ENCODE data around the gene HOXA4. TPM values are rescaled to one million over a fixed set of nuclear protein-coding genes. Genes with fewer than 3 reads are reported as not detected.

Gene HOXA4
- total and polyA plus RNA-seq, 10 of the 15 experiments (the other 5 are each of a cell fraction or from before 2014, with no cell fraction given), result 0.07 TPM; not detected in 9

DNA sequence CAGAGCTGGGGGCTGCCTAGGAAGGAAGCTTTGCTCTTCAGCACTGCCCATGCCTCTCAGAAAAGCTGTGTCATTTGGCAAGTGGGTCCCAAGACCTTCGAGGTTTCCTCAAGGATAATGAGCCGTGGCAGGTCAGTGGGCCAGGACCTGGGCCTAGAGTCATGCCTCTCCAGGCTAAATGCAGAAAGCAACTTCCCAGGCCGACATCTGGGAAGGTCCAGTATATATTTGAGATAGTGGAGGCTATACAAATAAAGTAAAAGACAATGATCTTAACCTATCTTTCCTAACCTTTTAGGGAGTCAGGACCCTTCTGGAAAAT is 45.9 kb upstream of the HOXA4 start:
- CTCF ChIA-PET, result no interaction called here
- Histone ChIP-seq H3K79me2 (ENCODE audit: control insufficient read depth, insufficient read depth, low read length) (no peaks in the 10 kb centered on the region), H3K9me3 (replicated peaks; ENCODE audit: control insufficient read depth, insufficient read depth, low read length) (no peaks in the 10 kb centered on the region; the same call in 2 of the 3 replicates), H3K27me3 (replicated peaks in 1 of 2; ENCODE audit: control insufficient read depth in 2 of 2, insufficient read depth in 2 of 2, low read length in 1 of 2) (peaks cover 12 to 17% of the 10 kb centered on the region in 2 experiments), H3K27ac (ENCODE audit: control insufficient read depth, insufficient read depth) (no peak overlapping the region), H3K4me1 (ENCODE audit: control insufficient read depth, insufficient read depth, low read length) (no peaks in the 10 kb centered on the region), H3K4me2 (ENCODE audit: control insufficient read depth, insufficient read depth) (no peak overlapping the region), H2AFZ (ENCODE audit: control insufficient read depth, low read depth, low read length) (no peak overlapping the region), H3K36me3 (ENCODE audit: control insufficient read depth in 2 of 2, insufficient read depth in 2 of 2, low read length in 1 of 2) (no peaks in the 10 kb centered on the region), H3K9ac (ENCODE audit: control insufficient read depth, insufficient read depth, low read length) (no peak overlapping the region), H4K20me1 (ENCODE audit: control insufficient read depth, insufficient read depth) (no peaks in the 10 kb centered on the region), H3K4me3 (no peak overlapping the region)
- no TSS peak for BruUV-seq (replicated peaks)
- in situ Hi-C loops (cut with MboI) (no loop called here), intact Hi-C loops (cut with micrococcal nuclease; ENCODE audit: unreplicated experiment) (no loop called here)
- POLR2A ChIA-PET, result no interaction called here
- DNase-seq (ENCODE audit: low read depth, low spot score) (no peak), ATAC-seq (no peak), FAIRE-seq (no peak)
- WGBS (ENCODE audit: insufficient coverage, insufficient replicate concordance, low lambda C conversion rate, missing lambda C conversion rate), result 9% methylated on average over 3 of the region's 3 CpGs
- TF ChIP-seq, protein P1, sequence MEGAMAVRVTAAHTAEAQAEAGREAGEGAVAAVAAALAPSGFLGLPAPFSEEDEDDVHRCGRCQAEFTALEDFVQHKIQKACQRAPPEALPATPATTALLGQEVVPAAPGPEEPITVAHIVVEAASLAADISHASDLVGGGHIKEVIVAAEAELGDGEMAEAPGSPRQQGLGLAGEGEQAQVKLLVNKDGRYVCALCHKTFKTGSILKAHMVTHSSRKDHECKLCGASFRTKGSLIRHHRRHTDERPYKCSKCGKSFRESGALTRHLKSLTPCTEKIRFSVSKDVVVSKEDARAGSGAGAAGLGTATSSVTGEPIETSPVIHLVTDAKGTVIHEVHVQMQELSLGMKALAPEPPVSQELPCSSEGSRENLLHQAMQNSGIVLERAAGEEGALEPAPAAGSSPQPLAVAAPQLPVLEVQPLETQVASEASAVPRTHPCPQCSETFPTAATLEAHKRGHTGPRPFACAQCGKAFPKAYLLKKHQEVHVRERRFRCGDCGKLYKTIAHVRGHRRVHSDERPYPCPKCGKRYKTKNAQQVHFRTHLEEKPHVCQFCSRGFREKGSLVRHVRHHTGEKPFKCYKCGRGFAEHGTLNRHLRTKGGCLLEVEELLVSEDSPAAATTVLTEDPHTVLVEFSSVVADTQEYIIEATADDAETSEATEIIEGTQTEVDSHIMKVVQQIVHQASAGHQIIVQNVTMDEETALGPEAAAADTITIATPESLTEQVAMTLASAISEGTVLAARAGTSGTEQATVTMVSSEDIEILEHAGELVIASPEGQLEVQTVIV (IDR thresholded peaks at IDR 0.05; ENCODE audit: borderline replicate concordance, partially characterized antibody), result no peak
- TF ChIP-seq ZNF622 (IDR thresholded peaks at IDR 0.05) (no peak), TBL1XR1 (IDR thresholded peaks at IDR 0.05; ENCODE audit: low read depth, low read length) (no peak)
- SMC1A ChIA-PET (ENCODE audit: uncharacterized antibody, unreplicated experiment), result no interaction called here
- RAD21 ChIA-PET (ENCODE audit: unreplicated experiment), result no interaction called here

DNA sequence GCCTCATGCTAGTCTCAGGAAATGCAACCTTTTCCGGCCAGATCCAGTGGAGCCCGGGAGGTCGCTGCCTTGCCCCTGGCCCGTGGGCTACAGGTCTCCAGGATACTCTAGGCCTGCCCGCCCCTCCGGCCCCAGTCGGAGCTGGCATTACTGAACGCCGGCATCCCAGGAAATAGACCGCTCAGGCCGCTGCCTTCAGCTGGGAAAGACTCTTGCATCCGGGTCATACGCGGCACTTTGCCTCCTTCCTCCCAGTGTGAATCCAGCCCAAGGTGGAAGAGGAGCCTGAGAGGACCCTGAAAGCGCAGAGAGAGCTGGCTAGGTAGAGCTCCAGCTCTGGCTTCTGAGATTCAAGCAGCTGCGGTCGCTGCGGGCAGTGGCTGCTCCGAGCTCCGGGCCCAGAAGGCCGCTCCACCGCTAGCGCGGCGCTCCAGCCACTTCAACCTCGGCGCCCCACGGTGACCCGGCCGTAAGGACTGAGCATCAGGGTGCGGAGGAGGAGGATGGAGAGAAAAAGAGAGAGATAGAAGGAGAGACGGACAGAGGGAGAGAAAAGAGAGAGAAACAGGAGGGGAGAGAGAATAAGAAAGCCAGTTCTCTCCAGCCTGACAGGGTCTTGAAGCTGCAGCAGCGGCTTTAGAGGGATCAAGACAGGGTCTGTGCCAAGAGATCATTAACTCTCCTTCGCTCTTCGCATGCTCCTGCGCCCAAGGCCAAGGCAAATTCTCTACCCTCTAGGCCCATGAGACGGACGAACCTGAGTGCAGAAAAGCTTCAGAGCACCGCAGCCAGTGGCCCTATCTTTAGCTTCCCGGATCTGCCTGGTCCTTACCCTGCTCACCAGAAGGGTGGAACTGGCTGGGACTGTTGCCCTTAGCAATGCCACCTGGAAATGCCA is 45.3 kb upstream of the HOXA4 start:
- FAIRE-seq (no peak), DNase-seq (ENCODE audit: low read depth, low spot score) (no peak), ATAC-seq (no peak)
- no peaks in the 10 kb centered on the region; the same call in 2 of the 3 replicates for H3K9me3 ChIP-seq (replicated peaks; ENCODE audit: control insufficient read depth, insufficient read depth, low read length)
- H3K4me2 ChIP-seq (ENCODE audit: control insufficient read depth, insufficient read depth), result no peak overlapping the region
- peaks cover 15 to 21% of the 10 kb centered on the region in 2 experiments for H3K27me3 ChIP-seq (replicated peaks in 1 of 2; ENCODE audit: control insufficient read depth in 2 of 2, insufficient read depth in 2 of 2, low read length in 1 of 2)
- no peaks in the 10 kb centered on the region for H3K79me2 ChIP-seq (ENCODE audit: control insufficient read depth, insufficient read depth, low read length)
- no peaks in the 10 kb centered on the region for H4K20me1 ChIP-seq (ENCODE audit: control insufficient read depth, insufficient read depth)
- ChIA-PET RAD21 (ENCODE audit: unreplicated experiment) (no interaction called here), SMC1A (ENCODE audit: uncharacterized antibody, unreplicated experiment) (no interaction called here), CTCF (no interaction called here), POLR2A (no interaction called here)
- H3K4me3 ChIP-seq, result no peak overlapping the region
- H2AFZ ChIP-seq (ENCODE audit: control insufficient read depth, low read depth, low read length), result no peak overlapping the region
- H3K9ac ChIP-seq (ENCODE audit: control insufficient read depth, insufficient read depth, low read length), result no peak overlapping the region
- in situ Hi-C loops (cut with MboI), result no loop called here
- H3K4me1 ChIP-seq (ENCODE audit: control insufficient read depth, insufficient read depth, low read length), result no peaks in the 10 kb centered on the region
- no peaks in the 10 kb centered on the region for H3K36me3 ChIP-seq (ENCODE audit: control insufficient read depth in 2 of 2, insufficient read depth in 2 of 2, low read length in 1 of 2)
- H3K27ac ChIP-seq (ENCODE audit: control insufficient read depth, insufficient read depth), result no peak overlapping the region
- no TSS peak for BruUV-seq (replicated peaks)
- 76% methylated on average over 39 of the region's 40 CpGs for WGBS (ENCODE audit: insufficient coverage, insufficient replicate concordance, low lambda C conversion rate, missing lambda C conversion rate)
- intact Hi-C loops (cut with micrococcal nuclease; ENCODE audit: unreplicated experiment), result no loop called here
- TF ChIP-seq SP1 (IDR thresholded peaks at IDR 0.05; ENCODE audit: low read depth, low read length) (no peak), IKZF2 (IDR thresholded peaks at IDR 0.05) (no peak), NFXL1 (IDR thresholded peaks at IDR 0.05; ENCODE audit: borderline replicate concordance) (no peak), FOS (IDR thresholded peaks at IDR 0.05; ENCODE audit: borderline replicate concordance, extremely low read depth, insufficient read length) (no peak), HCFC1 (IDR thresholded peaks at IDR 0.05; ENCODE audit: low read length) (no peak), RAD51 (IDR thresholded peaks at IDR 0.05) (no peak)
- TF ChIP-seq, protein P2, sequence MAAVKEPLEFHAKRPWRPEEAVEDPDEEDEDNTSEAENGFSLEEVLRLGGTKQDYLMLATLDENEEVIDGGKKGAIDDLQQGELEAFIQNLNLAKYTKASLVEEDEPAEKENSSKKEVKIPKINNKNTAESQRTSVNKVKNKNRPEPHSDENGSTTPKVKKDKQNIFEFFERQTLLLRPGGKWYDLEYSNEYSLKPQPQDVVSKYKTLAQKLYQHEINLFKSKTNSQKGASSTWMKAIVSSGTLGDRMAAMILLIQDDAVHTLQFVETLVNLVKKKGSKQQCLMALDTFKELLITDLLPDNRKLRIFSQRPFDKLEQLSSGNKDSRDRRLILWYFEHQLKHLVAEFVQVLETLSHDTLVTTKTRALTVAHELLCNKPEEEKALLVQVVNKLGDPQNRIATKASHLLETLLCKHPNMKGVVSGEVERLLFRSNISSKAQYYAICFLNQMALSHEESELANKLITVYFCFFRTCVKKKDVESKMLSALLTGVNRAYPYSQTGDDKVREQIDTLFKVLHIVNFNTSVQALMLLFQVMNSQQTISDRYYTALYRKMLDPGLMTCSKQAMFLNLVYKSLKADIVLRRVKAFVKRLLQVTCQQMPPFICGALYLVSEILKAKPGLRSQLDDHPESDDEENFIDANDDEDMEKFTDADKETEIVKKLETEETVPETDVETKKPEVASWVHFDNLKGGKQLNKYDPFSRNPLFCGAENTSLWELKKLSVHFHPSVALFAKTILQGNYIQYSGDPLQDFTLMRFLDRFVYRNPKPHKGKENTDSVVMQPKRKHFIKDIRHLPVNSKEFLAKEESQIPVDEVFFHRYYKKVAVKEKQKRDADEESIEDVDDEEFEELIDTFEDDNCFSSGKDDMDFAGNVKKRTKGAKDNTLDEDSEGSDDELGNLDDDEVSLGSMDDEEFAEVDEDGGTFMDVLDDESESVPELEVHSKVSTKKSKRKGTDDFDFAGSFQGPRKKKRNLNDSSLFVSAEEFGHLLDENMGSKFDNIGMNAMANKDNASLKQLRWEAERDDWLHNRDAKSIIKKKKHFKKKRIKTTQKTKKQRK (IDR thresholded peaks at IDR 0.05; ENCODE audit: low read depth, low read length), result no peak
